Left lung (tissue), 10 donors: ENCODE measurements around the gene SIK3. TPM values are rescaled to one million over a fixed set of nuclear protein-coding genes. Genes with fewer than 3 reads are reported as not detected.

Source experiments
- ATAC-seq: fragments of 200-7000 bp; cut with Tn5 transposase; one replicate; pipeline ENCODE4 v1.9.1; 2020; ENCODE audit warnings: moderate library complexity
- DNase-seq, 4 donors: peaks; one replicate each; pipeline ENCODE4 v3.0.0-alpha.2; 2013 to 2020
- H3K27ac ChIP-seq, 2 donors: fragments of 200-600 bp; sonication (generic) in 1 of 2; one replicate each; pipeline versions ENCODE4 v1.5.0 to v1.8.0; 2020 to 2021
- H3K27me3 ChIP-seq, 2 donors: fragments of 200-600 bp; sonication (generic) in 1 of 2; one replicate each; pipeline versions ENCODE4 v1.5.0 to v1.8.0; 2020 to 2021
- H3K36me3 ChIP-seq, 2 donors: fragments of 200-600 bp; sonication (generic) in 1 of 2; one replicate each; pipeline versions ENCODE4 v1.5.0 to v1.8.0; 2020 to 2021
- H3K4me1 ChIP-seq, 2 donors: fragments of 200-600 bp; one replicate each; pipeline ENCODE4 v1.8.0; 2021
- H3K4me3 ChIP-seq, 2 donors: fragments of 200-600 bp; sonication (generic) in 1 of 2; one replicate each; pipeline versions ENCODE4 v1.5.0 to v1.8.0; 2020 to 2021; ENCODE audit warnings: mild to moderate bottlenecking in 1 of 2
- H3K9me3 ChIP-seq, 2 donors: fragments of 200-600 bp; sonication (generic) in 1 of 2; one replicate each; pipeline versions ENCODE4 v1.5.0 to v1.8.0; 2020 to 2021
- intact Hi-C, 2 donors: fragments of 100-400 bp; cut with DNase I; formaldehyde crosslinking; loops; one replicate each; pipeline versions ENCODE4 v1.11.2 to v1.14.2; 2022
- polyA plus RNA-seq, 6 donors: library from polyadenylated mRNA; unstranded; fragments of 120-200 nt; gene quantifications; one replicate each; pipeline ENCODE4 v1.2.1, GENCODE V29; 2013; ENCODE audit not compliant: insufficient read length in 6 of 6
- total RNA-seq, 2 donors: library from RNA; stranded (reverse); fragmentation: NEBNext Ultra II Directional; extraction: Animal tissue kit (Norgen Biotek cat#: 25700); gene quantifications; one replicate each; pipeline ENCODE4 v1.2.1, GENCODE V29; 2021
- TF ChIP-seq, protein P1 (sequence below), 2 donors: fragments of 200-600 bp; sonication (generic) in 1 of 2; IDR thresholded peaks; one replicate each; pipeline versions ENCODE4 v1.5.0 to v1.8.0; 2021; ENCODE audit warnings: antibody characterized with exemption in 2 of 2
- donor health status: DM: no; HTN: yes; CAD: no.
- donor health status: DM: no; HTN: no; CAD: no.

SIK3 gene
- total and polyA plus RNA-seq, 8 donors, result 28.0 to 49.6 (median 35.9) TPM

DNA sequence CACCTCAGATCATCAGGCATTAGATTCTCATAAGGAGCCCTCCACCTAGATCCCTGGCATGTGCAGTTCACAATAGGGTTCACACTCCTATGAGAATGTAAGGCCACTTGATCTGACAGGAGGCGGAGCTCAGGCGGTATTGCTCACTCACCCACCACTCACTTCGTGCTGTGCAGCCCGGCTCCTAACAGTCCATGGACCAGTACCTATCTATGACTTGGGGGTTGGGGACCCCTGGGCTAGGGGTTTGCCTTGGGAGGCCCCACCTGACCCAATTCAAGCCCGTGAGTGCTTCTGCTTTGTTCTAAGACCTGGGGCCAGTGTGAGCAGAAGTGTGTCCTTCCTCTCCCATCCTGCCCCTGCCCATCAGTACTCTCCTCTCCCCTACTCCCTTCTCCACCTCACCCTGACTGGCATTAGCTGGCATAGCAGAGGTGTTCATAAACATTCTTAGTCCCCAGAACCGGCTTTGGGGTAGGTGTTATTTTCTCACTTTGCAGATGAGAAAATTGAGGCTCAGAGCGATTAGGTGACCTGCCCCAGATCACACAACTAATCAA lies 266.4 kb downstream of the SIK3 start:
- H3K36me3 ChIP-seq, result no peaks in the 10 kb centered on the region
- DNase-seq, result no peak
- no peak overlapping the region for H3K27ac ChIP-seq
- TF ChIP-seq, protein P1, sequence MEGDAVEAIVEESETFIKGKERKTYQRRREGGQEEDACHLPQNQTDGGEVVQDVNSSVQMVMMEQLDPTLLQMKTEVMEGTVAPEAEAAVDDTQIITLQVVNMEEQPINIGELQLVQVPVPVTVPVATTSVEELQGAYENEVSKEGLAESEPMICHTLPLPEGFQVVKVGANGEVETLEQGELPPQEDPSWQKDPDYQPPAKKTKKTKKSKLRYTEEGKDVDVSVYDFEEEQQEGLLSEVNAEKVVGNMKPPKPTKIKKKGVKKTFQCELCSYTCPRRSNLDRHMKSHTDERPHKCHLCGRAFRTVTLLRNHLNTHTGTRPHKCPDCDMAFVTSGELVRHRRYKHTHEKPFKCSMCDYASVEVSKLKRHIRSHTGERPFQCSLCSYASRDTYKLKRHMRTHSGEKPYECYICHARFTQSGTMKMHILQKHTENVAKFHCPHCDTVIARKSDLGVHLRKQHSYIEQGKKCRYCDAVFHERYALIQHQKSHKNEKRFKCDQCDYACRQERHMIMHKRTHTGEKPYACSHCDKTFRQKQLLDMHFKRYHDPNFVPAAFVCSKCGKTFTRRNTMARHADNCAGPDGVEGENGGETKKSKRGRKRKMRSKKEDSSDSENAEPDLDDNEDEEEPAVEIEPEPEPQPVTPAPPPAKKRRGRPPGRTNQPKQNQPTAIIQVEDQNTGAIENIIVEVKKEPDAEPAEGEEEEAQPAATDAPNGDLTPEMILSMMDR (IDR thresholded peaks at IDR 0.05), result no peak
- peaks cover 8 to 27% of the 10 kb centered on the region in 2 donors for H3K4me1 ChIP-seq
- ATAC-seq, result no peak
- no peaks in the 10 kb centered on the region for H3K9me3 ChIP-seq
- no peak overlapping the region for H3K4me3 ChIP-seq
- intact Hi-C loops, result no loop called here
- H3K27me3 ChIP-seq, result peaks cover 0 to 5% of the 10 kb centered on the region in 2 donors

DNA sequence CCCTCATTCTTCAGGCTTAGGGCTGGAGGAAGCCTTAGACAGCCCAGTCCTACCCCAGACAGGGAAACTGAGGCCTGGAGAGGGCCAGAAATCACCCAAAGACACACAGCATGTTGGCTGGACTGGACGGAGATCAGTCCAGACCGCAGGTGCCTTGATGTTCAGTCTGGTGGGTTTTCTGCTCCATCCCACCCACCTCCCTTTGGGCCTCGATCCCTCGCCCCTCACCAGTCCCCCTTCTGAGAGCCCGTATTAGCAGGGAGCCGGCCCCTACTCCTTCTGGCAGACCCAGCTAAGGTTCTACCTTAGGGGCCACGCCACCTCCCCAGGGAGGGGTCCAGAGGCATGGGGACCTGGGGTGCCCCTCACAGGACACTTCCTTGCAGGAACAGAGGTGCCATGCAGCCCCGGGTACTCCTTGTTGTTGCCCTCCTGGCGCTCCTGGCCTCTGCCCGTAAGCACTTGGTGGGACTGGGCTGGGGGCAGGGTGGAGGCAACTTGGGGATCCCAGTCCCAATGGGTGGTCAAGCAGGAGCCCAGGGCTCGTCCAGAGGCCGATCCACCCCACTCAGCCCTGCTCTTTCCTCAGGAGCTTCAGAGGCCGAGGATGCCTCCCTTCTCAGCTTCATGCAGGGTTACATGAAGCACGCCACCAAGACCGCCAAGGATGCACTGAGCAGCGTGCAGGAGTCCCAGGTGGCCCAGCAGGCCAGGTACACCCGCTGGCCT lies 267.9 kb downstream of the SIK3 start:
- TF ChIP-seq, protein P1 (IDR thresholded peaks at IDR 0.05), result no peak
- no peaks in the 10 kb centered on the region for H3K36me3 ChIP-seq
- H3K9me3 ChIP-seq, result no peaks in the 10 kb centered on the region
- H3K4me1 ChIP-seq, result peaks cover 3 to 12% of the 10 kb centered on the region in 2 donors
- no peak overlapping the region for H3K27ac ChIP-seq
- DNase-seq (no peak), ATAC-seq (no peak)
- intact Hi-C loops, result no loop called here
- peaks cover 0 to 1% of the 10 kb centered on the region in 2 donors for H3K27me3 ChIP-seq
- no peak overlapping the region for H3K4me3 ChIP-seq

DNA sequence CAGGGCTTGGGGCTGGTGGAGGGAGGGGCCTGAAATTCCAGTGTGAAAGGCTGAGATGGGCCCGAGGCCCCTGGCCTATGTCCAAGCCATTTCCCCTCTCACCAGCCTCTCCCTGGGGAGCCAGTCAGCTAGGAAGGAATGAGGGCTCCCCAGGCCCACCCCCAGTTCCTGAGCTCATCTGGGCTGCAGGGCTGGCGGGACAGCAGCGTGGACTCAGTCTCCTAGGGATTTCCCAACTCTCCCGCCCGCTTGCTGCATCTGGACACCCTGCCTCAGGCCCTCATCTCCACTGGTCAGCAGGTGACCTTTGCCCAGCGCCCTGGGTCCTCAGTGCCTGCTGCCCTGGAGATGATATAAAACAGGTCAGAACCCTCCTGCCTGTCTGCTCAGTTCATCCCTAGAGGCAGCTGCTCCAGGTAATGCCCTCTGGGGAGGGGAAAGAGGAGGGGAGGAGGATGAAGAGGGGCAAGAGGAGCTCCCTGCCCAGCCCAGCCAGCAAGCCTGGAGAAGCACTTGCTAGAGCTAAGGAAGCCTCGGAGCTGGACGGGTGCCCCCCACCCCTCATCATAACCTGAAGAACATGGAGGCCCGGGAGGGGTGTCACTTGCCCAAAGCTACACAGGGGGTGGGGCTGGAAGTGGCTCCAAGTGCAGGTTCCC lies 268.6 kb downstream of the SIK3 start, which contains the start of gene APOC3:
Gene APOC3, plus strand, starts transcription at position 383 of the 659 bp plus-strand sequence. CDS start 676 bp downstream, outside the sequence.
- Histone ChIP-seq H3K4me1 (peaks cover 0 to 5% of the 10 kb centered on the region in 2 donors), H3K27me3 (no peaks in the 10 kb centered on the region), H3K27ac (no peak within 1 kb of the TSS), H3K9me3 (no peaks in the 10 kb centered on the region), H3K4me3 (no peak within 1 kb of the TSS), H3K36me3 (no peaks in the 10 kb centered on the region)
- peak in 1 of 4 donors; percentile 37 for DNase-seq
- intact Hi-C loops, result no loop called here
- ATAC-seq, result no peak
- TF ChIP-seq, protein P1 (IDR thresholded peaks at IDR 0.05), result no peak

DNA sequence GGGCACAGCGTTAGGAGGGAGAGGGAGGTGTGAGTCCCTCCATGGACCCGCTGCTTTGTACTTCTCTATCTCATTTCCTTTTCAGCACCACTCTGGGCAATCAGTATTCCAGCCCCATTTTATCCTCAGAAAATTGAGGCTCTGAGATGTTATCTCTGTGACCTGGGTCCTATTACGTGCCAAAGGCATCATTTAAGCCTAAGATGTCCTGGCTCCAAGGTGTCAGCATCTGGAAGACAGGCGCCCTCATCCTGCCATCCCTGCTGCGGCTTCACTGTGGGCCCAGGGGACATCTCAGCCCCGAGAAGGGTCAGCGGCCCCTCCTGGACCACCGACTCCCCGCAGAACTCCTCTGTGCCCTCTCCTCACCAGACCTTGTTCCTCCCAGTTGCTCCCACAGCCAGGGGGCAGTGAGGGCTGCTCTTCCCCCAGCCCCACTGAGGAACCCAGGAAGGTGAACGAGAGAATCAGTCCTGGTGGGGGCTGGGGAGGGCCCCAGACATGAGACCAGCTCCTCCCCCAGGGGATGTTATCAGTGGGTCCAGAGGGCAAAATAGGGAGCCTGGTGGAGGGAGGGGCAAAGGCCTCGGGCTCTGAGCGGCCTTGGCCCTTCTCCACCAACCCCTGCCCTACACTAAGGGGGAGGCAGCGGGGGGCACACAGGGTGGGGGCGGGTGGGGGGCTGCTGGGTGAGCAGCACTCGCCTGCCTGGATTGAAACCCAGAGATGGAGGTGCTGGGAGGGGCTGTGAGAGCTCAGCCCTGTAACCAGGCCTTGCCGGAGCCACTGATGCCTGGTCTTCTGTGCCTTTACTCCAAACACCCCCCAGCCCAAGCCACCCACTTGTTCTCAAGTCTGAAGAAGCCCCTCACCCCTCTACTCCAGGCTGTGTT lies 269.4 kb downstream of the SIK3 start:
- TF ChIP-seq, protein P1 (IDR thresholded peaks at IDR 0.05), result no peak
- Histone ChIP-seq H3K4me1 (peaks cover 0 to 3% of the 10 kb centered on the region in 2 donors), H3K36me3 (no peaks in the 10 kb centered on the region), H3K9me3 (no peaks in the 10 kb centered on the region), H3K27ac (no peak overlapping the region), H3K4me3 (no peak overlapping the region), H3K27me3 (no peaks in the 10 kb centered on the region)
- DNase-seq, result no peak
- intact Hi-C loops, result no loop called here
- no peak for ATAC-seq
